Measurements from ENCODE around the gene PTMS. TPM values are rescaled to one million over a fixed set of nuclear protein-coding genes. Genes with fewer than 3 reads are reported as not detected.

The PTMS gene
- total and polyA plus RNA-seq, 2 of the 13 experiments (the other 11 are each of a cell fraction or from before 2014, with no cell fraction given), result 40.5 to 82.4 TPM

DNA sequence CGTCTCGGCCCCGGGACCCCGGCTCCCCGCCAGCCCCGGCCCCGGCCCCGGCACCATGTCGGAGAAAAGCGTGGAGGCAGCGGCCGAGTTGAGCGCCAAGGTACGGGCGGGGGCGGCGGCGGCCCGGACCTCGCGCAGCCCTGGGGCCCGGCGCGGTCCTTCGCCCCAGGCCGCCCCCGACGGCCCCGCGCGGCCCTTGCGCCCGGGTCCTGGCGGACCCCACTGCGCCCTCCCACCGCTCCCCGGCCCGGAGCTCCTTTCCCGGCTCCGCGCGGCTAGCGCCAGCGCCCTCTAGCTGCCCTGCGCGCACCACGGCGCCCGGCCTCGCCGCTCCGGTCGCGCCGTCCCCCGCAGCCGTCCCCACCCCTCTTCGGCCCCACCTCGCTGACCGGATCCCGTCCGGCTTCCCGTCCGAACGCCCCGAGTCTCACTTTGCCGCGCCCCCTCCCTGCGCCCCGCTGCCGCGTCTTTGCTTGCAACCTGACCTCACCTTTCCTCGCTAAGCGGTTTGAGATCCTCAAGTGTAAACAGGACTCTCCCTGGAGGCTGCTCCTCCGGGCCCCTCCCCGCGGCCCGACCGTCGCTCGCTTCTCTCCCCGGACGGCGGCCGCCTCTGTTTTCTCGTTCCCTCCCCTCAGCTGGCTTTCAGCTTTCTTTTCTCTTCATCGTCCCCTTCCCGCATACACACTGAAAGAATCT, 637 bp downstream of the PTMS start (continued):
- TF ChIP-seq, protein P1, sequence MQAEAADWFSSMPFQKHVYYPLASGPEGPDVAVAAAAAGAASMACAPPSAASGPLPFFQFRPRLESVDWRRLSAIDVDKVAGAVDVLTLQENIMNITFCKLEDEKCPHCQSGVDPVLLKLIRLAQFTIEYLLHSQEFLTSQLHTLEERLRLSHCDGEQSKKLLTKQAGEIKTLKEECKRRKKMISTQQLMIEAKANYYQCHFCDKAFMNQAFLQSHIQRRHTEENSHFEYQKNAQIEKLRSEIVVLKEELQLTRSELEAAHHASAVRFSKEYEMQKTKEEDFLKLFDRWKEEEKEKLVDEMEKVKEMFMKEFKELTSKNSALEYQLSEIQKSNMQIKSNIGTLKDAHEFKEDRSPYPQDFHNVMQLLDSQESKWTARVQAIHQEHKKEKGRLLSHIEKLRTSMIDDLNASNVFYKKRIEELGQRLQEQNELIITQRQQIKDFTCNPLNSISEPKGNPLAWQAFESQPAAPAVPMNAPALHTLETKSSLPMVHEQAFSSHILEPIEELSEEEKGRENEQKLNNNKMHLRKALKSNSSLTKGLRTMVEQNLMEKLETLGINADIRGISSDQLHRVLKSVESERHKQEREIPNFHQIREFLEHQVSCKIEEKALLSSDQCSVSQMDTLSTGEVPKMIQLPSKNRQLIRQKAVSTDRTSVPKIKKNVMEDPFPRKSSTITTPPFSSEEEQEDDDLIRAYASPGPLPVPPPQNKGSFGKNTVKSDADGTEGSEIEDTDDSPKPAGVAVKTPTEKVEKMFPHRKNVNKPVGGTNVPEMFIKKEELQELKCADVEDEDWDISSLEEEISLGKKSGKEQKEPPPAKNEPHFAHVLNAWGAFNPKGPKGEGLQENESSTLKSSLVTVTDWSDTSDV (CRISPR knock-in tag; IDR thresholded peaks at IDR 0.05), result no peak
- TF ChIP-seq TMF1 (CRISPR knock-in tag; IDR thresholded peaks at IDR 0.05; ENCODE audit: low read depth) (no peak), STAT5B (CRISPR knock-in tag; IDR thresholded peaks at IDR 0.05) (no peak), DR1 (CRISPR knock-in tag; IDR thresholded peaks at IDR 0.05) (no peak), ZNF430 (CRISPR knock-in tag; IDR thresholded peaks at IDR 0.05) (no peak), ZFP82 (CRISPR knock-in tag; IDR thresholded peaks at IDR 0.05; ENCODE audit: borderline replicate concordance) (no peak), RBFOX2 (IDR thresholded peaks at IDR 0.05; ENCODE audit: low read depth, low read length) (peak; percentile 73), HNRNPLL (IDR thresholded peaks at IDR 0.05; ENCODE audit: low read depth, low read length, poor library complexity, severe bottlenecking) (peak; percentile 53), ZFX (CRISPR knock-in tag; IDR thresholded peaks at IDR 0.05; ENCODE audit: low read depth) (peak; percentile 61), PTBP1 (IDR thresholded peaks at IDR 0.05; ENCODE audit: low read depth, low read length, poor library complexity, severe bottlenecking) (peak; percentile 45), XRCC5 (optimal IDR thresholded peaks at IDR 0.05; ENCODE audit: low read length) (peak; percentile 44), ZNF230 (CRISPR knock-in tag; IDR thresholded peaks at IDR 0.05) (no peak), TEAD3 (CRISPR knock-in tag; optimal IDR thresholded peaks at IDR 0.05; ENCODE audit: borderline replicate concordance) (peak; percentile 4), FIP1L1 (IDR thresholded peaks at IDR 0.05; ENCODE audit: borderline replicate concordance, insufficient read depth, low read depth, low read length) (no peak), SPEN (CRISPR knock-in tag; IDR thresholded peaks at IDR 0.05; ENCODE audit: low read depth) (peak; percentile 57), CEBPB (IDR thresholded peaks at IDR 0.05; ENCODE audit: borderline replicate concordance, low read depth, low read length) (no peak), FOXP1 (IDR thresholded peaks at IDR 0.05) (no peak), FOXP1 (CRISPR knock-in tag; IDR thresholded peaks at IDR 0.05) (no peak), ZNF30 (CRISPR knock-in tag; IDR thresholded peaks at IDR 0.05) (no peak), ZSCAN12 (CRISPR knock-in tag; IDR thresholded peaks at IDR 0.05) (no peak)
- TF ChIP-seq, protein P2, sequence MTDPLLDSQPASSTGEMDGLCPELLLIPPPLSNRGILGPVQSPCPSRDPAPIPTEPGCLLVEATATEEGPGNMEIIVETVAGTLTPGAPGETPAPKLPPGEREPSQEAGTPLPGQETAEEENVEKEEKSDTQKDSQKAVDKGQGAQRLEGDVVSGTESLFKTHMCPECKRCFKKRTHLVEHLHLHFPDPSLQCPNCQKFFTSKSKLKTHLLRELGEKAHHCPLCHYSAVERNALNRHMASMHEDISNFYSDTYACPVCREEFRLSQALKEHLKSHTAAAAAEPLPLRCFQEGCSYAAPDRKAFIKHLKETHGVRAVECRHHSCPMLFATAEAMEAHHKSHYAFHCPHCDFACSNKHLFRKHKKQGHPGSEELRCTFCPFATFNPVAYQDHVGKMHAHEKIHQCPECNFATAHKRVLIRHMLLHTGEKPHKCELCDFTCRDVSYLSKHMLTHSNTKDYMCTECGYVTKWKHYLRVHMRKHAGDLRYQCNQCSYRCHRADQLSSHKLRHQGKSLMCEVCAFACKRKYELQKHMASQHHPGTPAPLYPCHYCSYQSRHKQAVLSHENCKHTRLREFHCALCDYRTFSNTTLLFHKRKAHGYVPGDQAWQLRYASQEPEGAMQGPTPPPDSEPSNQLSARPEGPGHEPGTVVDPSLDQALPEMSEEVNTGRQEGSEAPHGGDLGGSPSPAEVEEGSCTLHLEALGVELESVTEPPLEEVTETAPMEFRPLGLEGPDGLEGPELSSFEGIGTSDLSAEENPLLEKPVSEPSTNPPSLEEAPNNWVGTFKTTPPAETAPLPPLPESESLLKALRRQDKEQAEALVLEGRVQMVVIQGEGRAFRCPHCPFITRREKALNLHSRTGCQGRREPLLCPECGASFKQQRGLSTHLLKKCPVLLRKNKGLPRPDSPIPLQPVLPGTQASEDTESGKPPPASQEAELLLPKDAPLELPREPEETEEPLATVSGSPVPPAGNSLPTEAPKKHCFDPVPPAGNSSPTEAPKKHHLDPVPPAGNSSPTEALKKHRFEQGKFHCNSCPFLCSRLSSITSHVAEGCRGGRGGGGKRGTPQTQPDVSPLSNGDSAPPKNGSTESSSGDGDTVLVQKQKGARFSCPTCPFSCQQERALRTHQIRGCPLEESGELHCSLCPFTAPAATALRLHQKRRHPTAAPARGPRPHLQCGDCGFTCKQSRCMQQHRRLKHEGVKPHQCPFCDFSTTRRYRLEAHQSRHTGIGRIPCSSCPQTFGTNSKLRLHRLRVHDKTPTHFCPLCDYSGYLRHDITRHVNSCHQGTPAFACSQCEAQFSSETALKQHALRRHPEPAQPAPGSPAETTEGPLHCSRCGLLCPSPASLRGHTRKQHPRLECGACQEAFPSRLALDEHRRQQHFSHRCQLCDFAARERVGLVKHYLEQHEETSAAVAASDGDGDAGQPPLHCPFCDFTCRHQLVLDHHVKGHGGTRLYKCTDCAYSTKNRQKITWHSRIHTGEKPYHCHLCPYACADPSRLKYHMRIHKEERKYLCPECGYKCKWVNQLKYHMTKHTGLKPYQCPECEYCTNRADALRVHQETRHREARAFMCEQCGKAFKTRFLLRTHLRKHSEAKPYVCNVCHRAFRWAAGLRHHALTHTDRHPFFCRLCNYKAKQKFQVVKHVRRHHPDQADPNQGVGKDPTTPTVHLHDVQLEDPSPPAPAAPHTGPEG (CRISPR knock-in tag; IDR thresholded peaks at IDR 0.05), result no peak; the same call in 1 of the 2 replicates

Measured in HepG2 (cell line).